NCI-H345 treated with DMSO at 0.1 percent for 48 hours (cell line): ENCODE results near the gene PERCC1.

ENCODE experiments used
- DNase-seq: peaks from one replicate; lab custom pipeline; 2025; ENCODE audit not compliant: unreplicated experiment; lab: John Stamatoyannopoulos, UW

PERCC1 gene

GRCh38 chr16:1408171-1408837 is 22.6 kb upstream of the PERCC1 start:
- DNase-seq, result peak; percentile 71

- DNase-seq, result no peak
These were observed 18.0 kb upstream of the PERCC1 start for GRCh38 chr16:1412847-1413246.

- DNase-seq, result no peak
These were observed 17.0 kb upstream of the PERCC1 start for GRCh38 chr16:1413684-1414531.

- DNase-seq, result peak; percentile 13
These were observed 16.2 kb upstream of the PERCC1 start, which contains the start of gene UNKL for GRCh38 chr16:1414532-1415260. TSS of gene UNKL (minus strand) at chr16:1414704. CDS start at chr16:1414691, 13 bp downstream.

GRCh38 chr16:1416521-1416941 is 14.3 kb upstream of the PERCC1 start:
- no peak for DNase-seq

GRCh38 chr16:1420111-1420539 is 10.8 kb upstream of the PERCC1 start:
- DNase-seq, result no peak

- no peak for DNase-seq
These were observed 8.8 kb upstream of the PERCC1 start for GRCh38 chr16:1422076-1422475.

- no peak for DNase-seq
These were observed 6.8 kb upstream of the PERCC1 start for GRCh38 chr16:1424028-1424427.

- DNase-seq, result no peak
These were observed 5.1 kb upstream of the PERCC1 start for GRCh38 chr16:1425616-1426370.

GRCh38 chr16:1426734-1427471 is 4.0 kb upstream of the PERCC1 start:
- DNase-seq, result no peak

GRCh38 chr16:1427473-1428461 is 3.1 kb upstream of the PERCC1 start:
- DNase-seq, result no peak

GRCh38 chr16:1428511-1428910 is 2.4 kb upstream of the PERCC1 start:
- no peak for DNase-seq

- no peak for DNase-seq
These were observed 1.9 kb upstream of the PERCC1 start for GRCh38 chr16:1429012-1429411.

- DNase-seq, result no peak
These were observed 1.2 kb upstream of the PERCC1 start for GRCh38 chr16:1429631-1430030.

- no peak for DNase-seq
These were observed 592 bp upstream of the PERCC1 start for GRCh38 chr16:1430214-1430758.

GRCh38 chr16:1431497-1432270 is 806 bp downstream of the PERCC1 start:
- no peak for DNase-seq

- no peak for DNase-seq
These were observed 1.7 kb downstream of the PERCC1 start for GRCh38 chr16:1432388-1433262.
